Breast epithelium (tissue), 3 donors: Measurements from ENCODE around the gene MANBA.

ENCODE experiments used
- POLR2AphosphoS5 ChIP-seq, 3 donors: sonication (generic); formaldehyde crosslinking; IDR thresholded peaks; one replicate each; pipeline ENCODE4 v1.6.1; 2017; ENCODE audit warnings: antibody characterized with exemption in 3 of 3
- TF ChIP-seq, protein P1 (sequence below), 3 donors: fragments of 450-650 bp; IDR thresholded peaks; one replicate each; pipeline ENCODE4 v1.5.1; 2016 to 2017; ENCODE audit warnings: antibody characterized with exemption in 3 of 3, mild to moderate bottlenecking in 3 of 3, moderate library complexity in 3 of 3

DNA sequence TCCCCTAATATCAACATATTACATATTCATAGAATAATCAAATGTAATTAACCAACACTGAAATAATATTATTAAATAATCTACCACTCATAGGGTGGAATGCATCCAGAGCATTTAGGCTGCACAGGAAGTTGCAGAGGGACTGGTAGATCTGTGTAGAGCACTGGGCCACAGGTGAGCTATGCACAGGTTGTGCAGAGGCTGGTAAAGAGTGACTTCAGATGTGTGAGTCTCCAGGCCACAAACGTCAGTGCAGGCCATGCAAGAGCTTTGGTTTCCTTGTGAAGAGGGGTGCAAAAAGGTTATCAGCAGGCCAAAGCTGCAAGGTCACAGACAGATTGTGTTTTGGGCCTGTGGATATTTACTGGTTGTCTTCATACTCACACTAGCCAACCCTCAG, 25.5 kb upstream of the MANBA start:
- TF ChIP-seq, protein P1, sequence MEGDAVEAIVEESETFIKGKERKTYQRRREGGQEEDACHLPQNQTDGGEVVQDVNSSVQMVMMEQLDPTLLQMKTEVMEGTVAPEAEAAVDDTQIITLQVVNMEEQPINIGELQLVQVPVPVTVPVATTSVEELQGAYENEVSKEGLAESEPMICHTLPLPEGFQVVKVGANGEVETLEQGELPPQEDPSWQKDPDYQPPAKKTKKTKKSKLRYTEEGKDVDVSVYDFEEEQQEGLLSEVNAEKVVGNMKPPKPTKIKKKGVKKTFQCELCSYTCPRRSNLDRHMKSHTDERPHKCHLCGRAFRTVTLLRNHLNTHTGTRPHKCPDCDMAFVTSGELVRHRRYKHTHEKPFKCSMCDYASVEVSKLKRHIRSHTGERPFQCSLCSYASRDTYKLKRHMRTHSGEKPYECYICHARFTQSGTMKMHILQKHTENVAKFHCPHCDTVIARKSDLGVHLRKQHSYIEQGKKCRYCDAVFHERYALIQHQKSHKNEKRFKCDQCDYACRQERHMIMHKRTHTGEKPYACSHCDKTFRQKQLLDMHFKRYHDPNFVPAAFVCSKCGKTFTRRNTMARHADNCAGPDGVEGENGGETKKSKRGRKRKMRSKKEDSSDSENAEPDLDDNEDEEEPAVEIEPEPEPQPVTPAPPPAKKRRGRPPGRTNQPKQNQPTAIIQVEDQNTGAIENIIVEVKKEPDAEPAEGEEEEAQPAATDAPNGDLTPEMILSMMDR (IDR thresholded peaks at IDR 0.05): no peak
- no peak for TF ChIP-seq POLR2AphosphoS5 (IDR thresholded peaks at IDR 0.05)
